ENCODE measurements around the gene GRB2.

GRCh38 chr17:75315541-75316243, 89.8 kb downstream of the GRB2 start:
- TF ChIP-seq, protein P1, sequence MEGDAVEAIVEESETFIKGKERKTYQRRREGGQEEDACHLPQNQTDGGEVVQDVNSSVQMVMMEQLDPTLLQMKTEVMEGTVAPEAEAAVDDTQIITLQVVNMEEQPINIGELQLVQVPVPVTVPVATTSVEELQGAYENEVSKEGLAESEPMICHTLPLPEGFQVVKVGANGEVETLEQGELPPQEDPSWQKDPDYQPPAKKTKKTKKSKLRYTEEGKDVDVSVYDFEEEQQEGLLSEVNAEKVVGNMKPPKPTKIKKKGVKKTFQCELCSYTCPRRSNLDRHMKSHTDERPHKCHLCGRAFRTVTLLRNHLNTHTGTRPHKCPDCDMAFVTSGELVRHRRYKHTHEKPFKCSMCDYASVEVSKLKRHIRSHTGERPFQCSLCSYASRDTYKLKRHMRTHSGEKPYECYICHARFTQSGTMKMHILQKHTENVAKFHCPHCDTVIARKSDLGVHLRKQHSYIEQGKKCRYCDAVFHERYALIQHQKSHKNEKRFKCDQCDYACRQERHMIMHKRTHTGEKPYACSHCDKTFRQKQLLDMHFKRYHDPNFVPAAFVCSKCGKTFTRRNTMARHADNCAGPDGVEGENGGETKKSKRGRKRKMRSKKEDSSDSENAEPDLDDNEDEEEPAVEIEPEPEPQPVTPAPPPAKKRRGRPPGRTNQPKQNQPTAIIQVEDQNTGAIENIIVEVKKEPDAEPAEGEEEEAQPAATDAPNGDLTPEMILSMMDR (IDR thresholded peaks at IDR 0.05), result no peak
- TF ChIP-seq ZFP36 (IDR thresholded peaks at IDR 0.05; ENCODE audit: borderline replicate concordance, partially characterized antibody), result no peak
- TF ChIP-seq RAD21 (conservative IDR thresholded peaks at IDR 0.05 in 1 of 2, IDR thresholded peaks at IDR 0.05 in 1 of 2), result no peak
- TF ChIP-seq POLR2A (IDR thresholded peaks at IDR 0.05; ENCODE audit: low read length), result no peak
- no peak for TF ChIP-seq HOXB5 (CRISPR knock-in tag; IDR thresholded peaks at IDR 0.05)
- no peak for TF ChIP-seq USF2 (IDR thresholded peaks at IDR 0.05)
- no peak for TF ChIP-seq NPAS2 (CRISPR knock-in tag; IDR thresholded peaks at IDR 0.05; ENCODE audit: borderline replicate concordance)
- TF ChIP-seq NR3C1 (IDR thresholded peaks at IDR 0.05), result no peak
- no peak for TF ChIP-seq CEBPB (IDR thresholded peaks at IDR 0.05)
- TF ChIP-seq EP300 (IDR thresholded peaks at IDR 0.05), result no peak
- TF ChIP-seq SMC3 (IDR thresholded peaks at IDR 0.05), result no peak
- TF ChIP-seq, protein P2, sequence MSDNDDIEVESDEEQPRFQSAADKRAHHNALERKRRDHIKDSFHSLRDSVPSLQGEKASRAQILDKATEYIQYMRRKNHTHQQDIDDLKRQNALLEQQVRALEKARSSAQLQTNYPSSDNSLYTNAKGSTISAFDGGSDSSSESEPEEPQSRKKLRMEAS (IDR thresholded peaks at IDR 0.05), result no peak
- no peak for TF ChIP-seq POLR2AphosphoS2 (conservative IDR thresholded peaks at IDR 0.05; ENCODE audit: low read length)
- no peak for TF ChIP-seq PHF8 (IDR thresholded peaks at IDR 0.05; ENCODE audit: borderline replicate concordance, low read depth)
